IMR-90 (cell line): ENCODE data around the gene CD101. TPM values are rescaled to one million over a fixed set of nuclear protein-coding genes. Genes with fewer than 3 reads are reported as not detected.

Experiments
- ATAC-seq: fragments of 200-7000 bp; cut with Tn5 transposase; 2 replicates; pipeline ENCODE4 v1.9.1; 2020; ENCODE audit warnings: low read depth, mild to moderate bottlenecking, moderate library complexity
- BruUV-seq: library from RNA; stranded (reverse); fragments of 400-500 nt; replicated peaks from 2 replicates; lab custom pipeline; 2021; lab: Mats Ljungman, UMichigan
- CTCF ChIA-PET: fragments of 300-600 bp; formaldehyde crosslinking; extraction: SDS; loops from one replicate; lab custom pipeline; 2021; ENCODE audit warnings: antibody characterized with exemption; lab: Yijun Ruan, JAX
- POLR2A ChIA-PET: fragments of 300-600 bp; sonication (Branson Sonifier 250); formaldehyde crosslinking; loops from one replicate; lab custom pipeline; 2022; ENCODE audit warnings: antibody characterized with exemption; ENCODE audit not compliant: unreplicated experiment; lab: Charles Lee
- DNase-seq: peaks from one replicate; pipeline ENCODE4 v3.0.0; 2013
- H2AFZ ChIP-seq: replicated peaks from 2 replicates; pipeline ENCODE3; 2013; ENCODE audit warnings: low read length, mild to moderate bottlenecking; ENCODE audit not compliant: poor library complexity
- H2AK5ac ChIP-seq: 2 replicates; pipeline ENCODE4 v1.6.1; 2013; ENCODE audit warnings: low read depth, low read length, inconsistent platforms
- H2AK9ac ChIP-seq: replicated peaks from 2 replicates; pipeline ENCODE3; 2013; ENCODE audit warnings: mild to moderate bottlenecking, low read depth, low read length, moderate library complexity; ENCODE audit not compliant: poor library complexity
- H2BK120ac ChIP-seq: 2 replicates; pipeline ENCODE4 v1.6.1; 2013; ENCODE audit warnings: low read depth, low read length, inconsistent platforms
- H2BK15ac ChIP-seq: 3 replicates; pipeline ENCODE4 v1.6.1; 2013; ENCODE audit warnings: low read depth, low read length, inconsistent platforms
- H2BK20ac ChIP-seq: 2 replicates; pipeline ENCODE4 v1.6.1; 2013; ENCODE audit warnings: low read depth, mild to moderate bottlenecking, inconsistent platforms, low read length, moderate library complexity
- H2BK5ac ChIP-seq: 2 replicates; pipeline ENCODE4 v1.6.1; 2013; ENCODE audit warnings: mild to moderate bottlenecking, low read depth, low read length, inconsistent platforms; ENCODE audit not compliant: poor library complexity, severe bottlenecking
- H3K14ac ChIP-seq: replicated peaks from 2 replicates; pipeline ENCODE4 v1.6.1; 2013; ENCODE audit warnings: low read depth, low read length, inconsistent platforms
- H3K18ac ChIP-seq: 2 replicates; pipeline ENCODE4 v1.6.1; 2013; ENCODE audit warnings: low read depth, low read length, control low read depth
- H3K23ac ChIP-seq: 2 replicates; pipeline ENCODE4 v1.6.1; 2013; ENCODE audit warnings: low read depth, low read length, inconsistent platforms
- H3K27ac ChIP-seq: 2 replicates; pipeline ENCODE4 v1.5.1; 2013; ENCODE audit warnings: mild to moderate bottlenecking, control low read depth, low read length; ENCODE audit not compliant: insufficient read depth
- H3K27me3 ChIP-seq: 2 replicates; pipeline ENCODE4 v1.6.1; 2013; ENCODE audit warnings: low read length; ENCODE audit not compliant: control insufficient read depth, insufficient read depth
- H3K36me3 ChIP-seq: 2 replicates; pipeline ENCODE4 v1.6.1; 2013; ENCODE audit warnings: low read length, mixed read lengths; ENCODE audit not compliant: control insufficient read depth, insufficient read depth
- H3K4ac ChIP-seq: 2 replicates; pipeline ENCODE4 v1.6.1; 2013; ENCODE audit warnings: low read depth, low read length, inconsistent platforms
- H3K4me1 ChIP-seq: 2 replicates; pipeline ENCODE4 v1.6.1; 2013; ENCODE audit warnings: low read length, mixed read lengths; ENCODE audit not compliant: control insufficient read depth, insufficient read depth
- H3K4me2 ChIP-seq: 2 replicates; pipeline ENCODE4 v1.6.1; 2013; ENCODE audit warnings: low read depth, mild to moderate bottlenecking, control low read depth, low read length, moderate library complexity
- H3K4me3 ChIP-seq: 2 replicates; pipeline ENCODE4 v1.5.1; 2013; ENCODE audit warnings: low read depth, mild to moderate bottlenecking, control low read depth, low read length, moderate library complexity; ENCODE audit not compliant: insufficient read depth
- H3K56ac ChIP-seq: 2 replicates; pipeline ENCODE4 v1.6.1; 2013; ENCODE audit warnings: low read length, inconsistent platforms; ENCODE audit not compliant: insufficient read depth; ENCODE audit errors: extremely low read depth
- H3K79me1 ChIP-seq, 2 experiments: 2 replicates each; pipeline ENCODE4 v1.6.1; 2013; ENCODE audit warnings: low read length in 2 of 2, inconsistent platforms in 1 of 2, low read depth in 1 of 2
- H3K9ac ChIP-seq: 2 replicates; pipeline ENCODE4 v1.6.1; 2013; ENCODE audit warnings: low read depth, low read length, control low read depth
- H3K9me1 ChIP-seq: 2 replicates; pipeline ENCODE4 v1.6.1; 2013; ENCODE audit warnings: low read length, inconsistent platforms; ENCODE audit not compliant: insufficient read depth
- H3K9me3 ChIP-seq: 2 replicates; pipeline ENCODE4 v1.6.1; 2013; ENCODE audit warnings: low read length; ENCODE audit not compliant: control insufficient read depth, insufficient read depth
- H4K20me1 ChIP-seq: 2 replicates; pipeline ENCODE4 v1.6.1; 2013; ENCODE audit warnings: low read length, inconsistent platforms; ENCODE audit not compliant: insufficient read depth
- H4K5ac ChIP-seq: 2 replicates; pipeline ENCODE4 v1.6.1; 2013; ENCODE audit warnings: mild to moderate bottlenecking, low read depth, low read length, control low read depth
- H4K8ac ChIP-seq, 2 experiments: 2 replicates each; pipeline ENCODE4 v1.6.1; 2013; ENCODE audit warnings: low read depth in 2 of 2, low read length in 2 of 2, control low read depth in 1 of 2, inconsistent platforms in 1 of 2
- H4K91ac ChIP-seq: 2 replicates; pipeline ENCODE4 v1.6.1; 2013; ENCODE audit warnings: low read depth, low read length, inconsistent platforms; ENCODE audit not compliant: insufficient read depth
- BHLHE40 ChIP-seq: fragments of 150-350 bp; IDR thresholded peaks from 2 replicates; pipeline ENCODE4 v1.6.1; 2016; ENCODE audit warnings: mild to moderate bottlenecking, low read depth, low read length
- CEBPB ChIP-seq: IDR thresholded peaks from 2 replicates; pipeline ENCODE4 v1.6.1; 2012; ENCODE audit warnings: low read depth, low read length, improper control_type of control experiment
- ELK1 ChIP-seq: fragments of 150-350 bp; IDR thresholded peaks from 2 replicates; pipeline ENCODE4 v1.6.1; 2016; ENCODE audit warnings: low read depth, mild to moderate bottlenecking, low read length, moderate library complexity, borderline replicate concordance
- FOS ChIP-seq: fragments of 150-350 bp; IDR thresholded peaks from 2 replicates; pipeline ENCODE4 v1.6.1; 2016; ENCODE audit warnings: low read depth, low read length
- MAFK ChIP-seq: IDR thresholded peaks from 2 replicates; pipeline ENCODE4 v1.6.1; 2012; ENCODE audit warnings: low read depth, low read length, improper control_type of control experiment
- MXI1 ChIP-seq: IDR thresholded peaks from 2 replicates; pipeline ENCODE4 v1.6.1; 2012; ENCODE audit warnings: low read depth, mild to moderate bottlenecking, low read length, moderate library complexity, borderline replicate concordance
- NFE2L2 ChIP-seq: fragments of 150-350 bp; IDR thresholded peaks from 2 replicates; pipeline ENCODE4 v1.6.1; 2016; ENCODE audit warnings: low read depth, mild to moderate bottlenecking, low read length
- POLR2A ChIP-seq: IDR thresholded peaks from 2 replicates; pipeline ENCODE4 v1.6.1; 2012; ENCODE audit warnings: mild to moderate bottlenecking, low read depth, low read length
- RCOR1 ChIP-seq: IDR thresholded peaks from 2 replicates; pipeline ENCODE4 v1.6.1; 2012; ENCODE audit warnings: mild to moderate bottlenecking, low read length, improper control_type of control experiment; ENCODE audit not compliant: insufficient replicate concordance
- RFX5 ChIP-seq: IDR thresholded peaks from 2 replicates; pipeline ENCODE4 v1.8.0; 2012; ENCODE audit warnings: low read depth, mild to moderate bottlenecking, low read length, moderate library complexity
- USF2 ChIP-seq: fragments of 150-350 bp; IDR thresholded peaks from 2 replicates; pipeline ENCODE4 v1.6.1; 2017; ENCODE audit warnings: mild to moderate bottlenecking, antibody characterized with exemption, low read length, low read depth
- WGBS, 2 experiments: methylation state at CpG; one replicate each; pipeline versions ENCODE4 v1.1.5 to v1.1.7; 2013; ENCODE audit warnings: missing lambda C conversion rate in 2 of 2; ENCODE audit not compliant: insufficient read length in 1 of 2; ENCODE audit errors: extremely low coverage in 2 of 2; 5-methylcytosine and 5-hydroxymethylcytosine counted together
- dilution Hi-C: fragments of 300-500 bp; cut with HindIII; formaldehyde crosslinking; loops from one replicate; pipeline ENCODE4 v1.14.3; 2018; ENCODE audit warnings: low sequenced_read_pairs; ENCODE audit not compliant: unreplicated experiment
- in situ Hi-C: fragments of 300-500 bp; cut with MboI; formaldehyde crosslinking; loops from 3 replicates; pipeline ENCODE4 v1.14.3; 2019; ENCODE audit warnings: low sequenced_read_pairs, inconsistent platforms, mixed read lengths
- intact Hi-C: fragments of 100-400 bp; cut with micrococcal nuclease; formaldehyde crosslinking; loops from 2 replicates; pipeline ENCODE4 v1.10.0; 2022
- polyA plus RNA-seq, 3 experiments: library from polyadenylated mRNA; depleted of rRNA; stranded (reverse); fragments of >200 nt; gene quantifications; 2 replicates each; pipeline ENCODE4 v1.2.3, GENCODE V29; 2012; ENCODE audit warnings: low replicate concordance in 1 of 3
- total RNA-seq: library from RNA; depleted of rRNA; stranded (reverse); fragments of >200 nt; gene quantifications from 2 replicates; pipeline ENCODE4 v1.2.3, GENCODE V29; 2012
- TF ChIP-seq, protein P1 (sequence below): conservative IDR thresholded peaks from 2 replicates; pipeline ENCODE4 v1.5.1; 2012; ENCODE audit warnings: mild to moderate bottlenecking, low read depth, low read length, improper control_type of control experiment

Gene CD101
- total and polyA plus RNA-seq, 2 of the 4 experiments (the other 2 are of a cell fraction) = not detected

- H3K9ac ChIP-seq = no peak overlapping the region
- H2BK5ac ChIP-seq = no peak overlapping the region
- ATAC-seq (no peak), DNase-seq (no peak)
- no peak overlapping the region for H2AK5ac ChIP-seq
- BruUV-seq = no TSS peak
- ChIA-PET POLR2A (no interaction called here), CTCF (no interaction called here)
- H3K56ac ChIP-seq = no peak overlapping the region
- TF ChIP-seq FOS (no peak), USF2 (no peak), RFX5 (no peak), CEBPB (no peak), POLR2A (no peak), MXI1 (no peak), ELK1 (no peak), RCOR1 (no peak), NFE2L2 (no peak), MAFK (no peak), BHLHE40 (no peak)
- TF ChIP-seq, protein P1, sequence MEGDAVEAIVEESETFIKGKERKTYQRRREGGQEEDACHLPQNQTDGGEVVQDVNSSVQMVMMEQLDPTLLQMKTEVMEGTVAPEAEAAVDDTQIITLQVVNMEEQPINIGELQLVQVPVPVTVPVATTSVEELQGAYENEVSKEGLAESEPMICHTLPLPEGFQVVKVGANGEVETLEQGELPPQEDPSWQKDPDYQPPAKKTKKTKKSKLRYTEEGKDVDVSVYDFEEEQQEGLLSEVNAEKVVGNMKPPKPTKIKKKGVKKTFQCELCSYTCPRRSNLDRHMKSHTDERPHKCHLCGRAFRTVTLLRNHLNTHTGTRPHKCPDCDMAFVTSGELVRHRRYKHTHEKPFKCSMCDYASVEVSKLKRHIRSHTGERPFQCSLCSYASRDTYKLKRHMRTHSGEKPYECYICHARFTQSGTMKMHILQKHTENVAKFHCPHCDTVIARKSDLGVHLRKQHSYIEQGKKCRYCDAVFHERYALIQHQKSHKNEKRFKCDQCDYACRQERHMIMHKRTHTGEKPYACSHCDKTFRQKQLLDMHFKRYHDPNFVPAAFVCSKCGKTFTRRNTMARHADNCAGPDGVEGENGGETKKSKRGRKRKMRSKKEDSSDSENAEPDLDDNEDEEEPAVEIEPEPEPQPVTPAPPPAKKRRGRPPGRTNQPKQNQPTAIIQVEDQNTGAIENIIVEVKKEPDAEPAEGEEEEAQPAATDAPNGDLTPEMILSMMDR = no peak
- H3K27ac ChIP-seq = no peak overlapping the region
- H3K9me3 ChIP-seq = no peaks in the 10 kb centered on the region
- no peaks in the 10 kb centered on the region for H3K9me1 ChIP-seq
- peaks cover 2% of the 10 kb centered on the region; the same call in 1 of the 2 replicates for H3K27me3 ChIP-seq
- no peak overlapping the region for H2AFZ ChIP-seq
- in situ Hi-C loops = no loop called here
- no peak overlapping the region for H2BK20ac ChIP-seq
- no peaks in the 10 kb centered on the region for H3K36me3 ChIP-seq
- H4K20me1 ChIP-seq = no peaks in the 10 kb centered on the region
- H3K23ac ChIP-seq = no peak overlapping the region
- no peaks in the 10 kb centered on the region for H3K79me1 ChIP-seq
- H3K14ac ChIP-seq = no peak overlapping the region
- H3K18ac ChIP-seq = no peak overlapping the region
- H4K8ac ChIP-seq = no peak overlapping the region
- H3K4me3 ChIP-seq = no peak overlapping the region
- no peak overlapping the region for H2AK9ac ChIP-seq
- H3K4ac ChIP-seq = no peak overlapping the region
- intact Hi-C loops = no loop called here
- WGBS, 2 experiments = 80% methylated on average over 2 of the region's 7 CpGs; no CpG with 5 or more reads in 1 of the 2 experiments
- no peak overlapping the region for H4K91ac ChIP-seq
- H3K4me2 ChIP-seq = no peak overlapping the region
- no peak overlapping the region for H2BK120ac ChIP-seq
- no peak overlapping the region for H2BK15ac ChIP-seq
- dilution Hi-C loops = no loop called here
- H4K5ac ChIP-seq = no peak overlapping the region
- no peaks in the 10 kb centered on the region for H3K4me1 ChIP-seq
Observed at GRCh38 chr1:116988248-116988647, 13.3 kb upstream of the CD101 start.
